Stomach smooth muscle (tissue), 2 donors: ENCODE data around the gene SH2D5.

ENCODE experiments used
- H3K27ac ChIP-seq: one replicate; pipeline ENCODE4 v1.7.0; 2013; ENCODE audit warnings: mild to moderate bottlenecking, low read length, inconsistent platforms
- H3K27me3 ChIP-seq, 2 donors: one replicate each; pipeline ENCODE4 v1.7.0; 2013; ENCODE audit warnings: low read length in 2 of 2; ENCODE audit not compliant: insufficient read depth in 2 of 2, control insufficient read depth in 1 of 2
- H3K36me3 ChIP-seq, 2 donors: one replicate each; pipeline ENCODE4 v1.7.0; 2013; ENCODE audit warnings: low read length in 2 of 2; ENCODE audit not compliant: control insufficient read depth in 2 of 2, insufficient read depth in 2 of 2
- H3K4me1 ChIP-seq: one replicate; pipeline ENCODE4 v1.7.0; 2013; ENCODE audit warnings: low read length; ENCODE audit not compliant: control insufficient read depth, insufficient read depth
- H3K4me3 ChIP-seq, 2 donors: one replicate each; pipeline ENCODE4 v1.7.0; 2013; ENCODE audit warnings: low read length in 2 of 2
- H3K9ac ChIP-seq, 2 donors: one replicate each; pipeline ENCODE4 v1.7.0; 2013; ENCODE audit warnings: low read length in 2 of 2, mild to moderate bottlenecking in 1 of 2
- H3K9me3 ChIP-seq, 2 donors: one replicate each; pipeline ENCODE4 v1.7.0; 2013; ENCODE audit warnings: low read length in 2 of 2; ENCODE audit not compliant: control insufficient read depth in 2 of 2
- donor health status: healthy.
- donor health status: Pancreatic carcinoma.

The SH2D5 gene

DNA sequence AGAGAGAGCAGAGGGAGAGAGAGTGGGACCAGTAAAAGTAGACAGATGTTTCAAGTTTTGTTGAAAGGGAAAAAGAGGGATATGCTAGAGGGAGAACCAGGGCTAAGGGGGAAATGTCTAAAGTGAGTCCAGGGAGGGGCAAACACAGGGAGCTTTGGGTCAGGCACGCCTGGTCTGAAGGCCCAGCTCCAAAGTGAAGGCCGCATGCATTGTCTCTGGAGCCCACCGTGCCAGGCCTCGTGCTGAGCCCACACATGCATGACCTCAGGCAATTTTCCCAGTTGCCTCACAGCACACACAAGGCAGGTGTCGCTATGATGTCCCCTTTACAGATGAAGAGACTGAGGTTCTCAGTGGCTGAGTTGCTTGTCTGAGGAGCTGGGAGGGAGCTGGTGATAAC is 30.7 kb downstream of the SH2D5 start:
- Histone ChIP-seq H3K9ac (no peak overlapping the region), H3K4me3 (no peak overlapping the region), H3K27me3 (no peaks in the 10 kb centered on the region), H3K27ac (no peak overlapping the region), H3K4me1 (peaks cover 3% of the 10 kb centered on the region), H3K9me3 (no peaks in the 10 kb centered on the region), H3K36me3 (no peaks in the 10 kb centered on the region)

DNA sequence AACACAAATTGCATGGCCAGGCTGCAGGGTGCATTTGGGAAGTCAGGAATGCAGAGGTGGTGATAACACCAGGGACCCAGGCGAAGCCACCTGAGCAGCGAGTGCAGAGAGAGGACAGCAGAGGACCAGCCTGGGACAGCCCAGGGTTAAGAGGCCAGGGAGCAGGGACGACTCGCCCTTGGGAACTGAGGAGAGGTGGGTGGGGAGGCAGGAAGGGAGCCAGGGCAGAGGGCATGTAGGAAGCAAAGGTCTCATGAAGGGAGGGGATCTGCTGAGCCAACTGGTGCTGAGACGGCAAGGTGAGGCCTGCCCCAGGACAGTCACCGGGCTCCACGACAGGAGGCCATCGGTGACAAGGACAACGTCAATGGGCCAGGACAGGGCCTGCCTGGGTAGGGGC is 31.1 kb downstream of the SH2D5 start:
- H3K9ac ChIP-seq = no peak overlapping the region

DNA sequence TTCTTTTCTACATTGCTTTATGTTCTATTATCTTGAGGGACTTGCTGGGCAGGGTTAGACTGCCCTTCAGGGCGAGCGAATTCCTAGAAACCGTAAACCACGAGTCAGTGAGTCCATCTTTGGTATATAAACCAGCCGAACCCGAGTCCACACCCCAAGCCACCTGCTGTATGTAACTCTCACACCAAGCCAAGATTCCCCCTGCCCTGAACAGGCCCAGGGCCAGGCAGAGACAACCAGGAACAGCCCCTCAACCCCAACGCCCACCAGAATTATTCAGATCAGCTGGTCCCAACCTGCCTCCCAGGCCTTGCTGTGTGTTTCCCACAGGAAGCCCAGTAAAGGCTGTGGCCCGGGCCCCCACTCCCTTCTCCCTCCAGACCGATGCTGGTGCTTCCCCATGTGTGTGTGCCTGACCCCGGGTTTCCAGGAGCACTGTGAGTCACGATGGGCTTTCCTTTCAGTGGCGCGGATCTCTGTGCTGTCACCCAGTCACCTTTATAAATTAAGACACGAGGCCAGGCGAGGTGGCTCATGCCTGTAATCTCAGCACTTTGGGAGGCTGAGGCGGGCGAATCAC is 31.8 kb downstream of the SH2D5 start:
- Histone ChIP-seq H3K9ac (no peak overlapping the region), H3K9me3 (no peaks in the 10 kb centered on the region), H3K4me1 (peaks cover 11% of the 10 kb centered on the region), H3K36me3 (no peaks in the 10 kb centered on the region), H3K27ac (no peak overlapping the region), H3K4me3 (no peak overlapping the region), H3K27me3 (no peaks in the 10 kb centered on the region)

More for the DNA sequence above, 31.1 kb downstream of the SH2D5 start:
- Histone ChIP-seq H3K36me3 (no peaks in the 10 kb centered on the region), H3K9me3 (no peaks in the 10 kb centered on the region), H3K4me1 (peaks cover 6% of the 10 kb centered on the region), H3K27me3 (no peaks in the 10 kb centered on the region), H3K4me3 (no peak overlapping the region), H3K27ac (no peak overlapping the region)

GRCh38 chr1:20699558-20699957 is 32.9 kb downstream of the SH2D5 start:
- Histone ChIP-seq H3K4me3 (no peak overlapping the region), H3K27me3 (no peaks in the 10 kb centered on the region), H3K4me1 (peaks cover 11% of the 10 kb centered on the region), H3K9ac (no peak overlapping the region), H3K36me3 (no peaks in the 10 kb centered on the region), H3K9me3 (no peaks in the 10 kb centered on the region), H3K27ac (no peak overlapping the region)

DNA sequence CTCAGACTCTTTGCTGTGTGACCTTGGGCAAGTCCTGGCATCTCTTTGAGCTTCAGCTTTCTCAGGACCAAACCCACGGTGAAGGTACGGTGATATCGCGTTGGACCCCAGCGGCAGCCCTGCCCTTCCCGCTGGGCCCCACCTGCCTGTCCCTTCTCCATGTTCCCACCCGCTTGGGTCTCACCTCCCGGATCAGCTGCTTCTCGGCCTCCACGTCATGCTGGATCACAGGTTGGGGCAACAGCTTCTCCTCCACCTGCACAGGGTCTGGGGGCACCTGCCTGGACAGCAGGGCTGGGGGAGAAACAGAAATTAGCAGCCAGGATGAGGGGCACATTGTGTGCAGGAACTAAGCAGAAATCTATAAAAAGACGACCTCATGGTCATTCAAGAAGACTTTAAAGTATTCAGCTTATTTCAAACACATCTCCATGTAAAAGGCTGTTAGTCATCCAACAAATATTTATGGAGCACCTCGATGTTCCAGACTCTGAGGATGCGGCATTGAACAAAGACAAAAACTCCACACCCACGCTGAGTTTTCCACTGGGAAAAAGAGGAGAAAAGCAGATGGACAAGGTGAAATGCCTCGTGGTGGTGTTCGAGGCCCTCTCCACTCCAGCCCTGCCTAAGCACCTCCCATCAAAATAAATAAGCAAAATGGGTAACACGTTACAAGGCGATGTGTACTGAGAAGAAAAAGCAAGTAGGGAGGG is 34.1 kb downstream of the SH2D5 start:
- H3K4me3 ChIP-seq = no peak overlapping the region
- no peak overlapping the region for H3K27ac ChIP-seq
- no peaks in the 10 kb centered on the region for H3K27me3 ChIP-seq
- no peaks in the 10 kb centered on the region for H3K36me3 ChIP-seq
- H3K9me3 ChIP-seq = no peaks in the 10 kb centered on the region
- peaks cover 11% of the 10 kb centered on the region for H3K4me1 ChIP-seq
- H3K9ac ChIP-seq = no peak overlapping the region

- H3K9ac ChIP-seq = no peak overlapping the region
- H3K27ac ChIP-seq = no peak overlapping the region
- no peaks in the 10 kb centered on the region for H3K9me3 ChIP-seq
- no peak overlapping the region for H3K4me3 ChIP-seq
- H3K36me3 ChIP-seq = no peaks in the 10 kb centered on the region
- no peaks in the 10 kb centered on the region for H3K27me3 ChIP-seq
- peaks cover 11% of the 10 kb centered on the region for H3K4me1 ChIP-seq
These were observed 34.9 kb downstream of the SH2D5 start for GRCh38 chr1:20697563-20697962.

DNA sequence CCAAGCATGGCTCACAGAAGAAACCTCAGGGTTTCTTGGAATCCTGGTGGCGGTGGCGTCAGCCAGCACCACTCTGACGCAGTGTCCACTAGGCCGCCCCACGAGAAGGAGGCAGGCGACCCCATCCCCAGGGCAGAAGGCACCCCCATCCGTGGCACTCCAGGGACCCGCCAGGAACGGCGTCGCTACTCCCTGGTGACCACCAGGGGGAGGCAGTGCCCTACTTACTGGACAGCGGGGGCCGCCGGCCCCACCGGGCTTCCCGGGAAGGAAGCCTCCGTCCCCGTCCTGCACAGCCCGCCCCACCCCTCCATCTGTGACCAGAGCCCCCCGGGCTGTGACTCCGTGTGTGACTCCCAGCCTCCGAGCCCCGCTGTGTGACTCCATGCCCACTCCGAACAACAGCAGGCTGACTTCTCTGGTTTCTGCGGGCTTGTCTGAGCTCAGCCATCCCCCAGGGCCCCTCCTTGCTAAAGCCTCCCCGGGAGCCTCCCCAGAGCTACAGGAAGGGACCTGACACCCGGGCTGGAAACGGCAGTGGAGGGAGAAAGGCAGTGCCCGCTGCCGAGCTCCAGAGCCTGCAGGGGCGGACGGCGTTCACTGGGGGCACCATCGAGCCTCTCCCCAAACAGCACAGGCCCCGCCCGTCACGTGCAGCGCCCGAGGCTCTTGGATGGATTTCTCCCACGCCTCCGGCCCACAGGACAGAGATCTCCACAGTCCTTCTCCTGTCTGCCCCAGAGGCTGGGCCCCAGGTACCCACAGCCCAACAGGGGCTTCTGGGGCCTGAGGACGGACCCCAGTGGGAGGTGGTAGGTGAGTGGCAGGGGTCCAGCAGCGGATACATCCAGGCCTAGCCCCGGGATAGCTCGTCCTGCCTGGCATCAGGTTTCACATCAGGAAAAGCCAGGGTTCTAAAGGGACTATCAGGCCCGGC is 35.8 kb downstream of the SH2D5 start:
- Histone ChIP-seq H3K9ac (peak overlapping the region; percentile 71 to 75), H3K9me3 (peaks cover 0 to 4% of the 10 kb centered on the region in 2 donors), H3K27me3 (no peaks in the 10 kb centered on the region), H3K4me3 (peak overlapping the region; percentile 73 to 81), H3K4me1 (peaks cover 11% of the 10 kb centered on the region), H3K36me3 (no peaks in the 10 kb centered on the region), H3K27ac (peak overlapping the region; percentile 71)

DNA sequence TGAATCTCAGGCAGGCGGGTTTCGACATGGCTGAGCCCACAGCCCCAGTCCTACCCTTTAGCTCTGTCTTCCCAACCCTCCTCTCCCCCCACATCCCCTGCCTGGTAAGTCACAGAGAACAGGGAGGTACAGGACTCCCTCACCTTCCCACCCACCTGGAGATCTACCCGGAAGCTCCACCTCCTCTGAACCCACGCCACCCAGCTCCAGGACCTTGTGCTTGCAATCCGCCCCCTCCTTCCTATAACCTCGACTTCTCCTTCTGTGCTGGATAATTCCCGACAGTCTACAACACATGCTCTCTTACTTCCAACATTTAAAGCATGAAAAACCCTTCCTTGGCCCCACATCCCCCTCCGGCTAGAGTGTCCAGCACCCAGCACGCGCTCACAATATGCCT is 37.0 kb downstream of the SH2D5 start:
- H3K9me3 ChIP-seq = peaks cover 0 to 4% of the 10 kb centered on the region in 2 donors
- no peak overlapping the region for H3K27ac ChIP-seq
- no peaks in the 10 kb centered on the region for H3K27me3 ChIP-seq
- H3K36me3 ChIP-seq = no peaks in the 10 kb centered on the region
- no peak overlapping the region for H3K4me3 ChIP-seq
- H3K4me1 ChIP-seq = peaks cover 11% of the 10 kb centered on the region
- H3K9ac ChIP-seq = no peak overlapping the region

- no peaks in the 10 kb centered on the region for H3K27me3 ChIP-seq
- H3K4me1 ChIP-seq = peaks cover 11% of the 10 kb centered on the region
- no peaks in the 10 kb centered on the region for H3K36me3 ChIP-seq
- H3K4me3 ChIP-seq = no peak overlapping the region
- H3K27ac ChIP-seq = no peak overlapping the region
- H3K9me3 ChIP-seq = peaks cover 0 to 4% of the 10 kb centered on the region in 2 donors
- no peak overlapping the region for H3K9ac ChIP-seq
These were observed 38.9 kb downstream of the SH2D5 start for GRCh38 chr1:20693623-20694022.

DNA sequence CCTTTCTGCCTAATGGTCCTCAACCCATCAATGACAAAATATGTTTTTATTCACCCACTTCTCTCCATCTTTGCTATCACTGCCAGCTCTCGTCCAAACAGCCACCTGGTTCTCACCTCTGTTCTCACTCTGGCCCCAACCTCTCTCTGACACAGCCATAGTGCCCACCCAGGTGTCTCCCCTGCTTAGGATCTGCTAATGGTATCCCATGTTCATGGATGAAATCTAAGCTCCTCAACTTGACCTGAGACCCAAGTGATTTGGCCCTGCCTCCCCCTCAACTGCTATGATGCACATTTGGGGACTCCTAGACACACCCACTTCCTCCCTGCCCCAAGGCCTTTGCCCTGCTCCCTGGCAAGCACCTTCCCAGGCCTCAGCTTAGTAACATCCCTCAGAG is 40.6 kb downstream of the SH2D5 start:
- H3K27ac ChIP-seq = no peak overlapping the region
- peaks cover 8% of the 10 kb centered on the region for H3K4me1 ChIP-seq
- H3K36me3 ChIP-seq = no peaks in the 10 kb centered on the region
- H3K4me3 ChIP-seq = no peak overlapping the region
- H3K9me3 ChIP-seq = peaks cover 0 to 4% of the 10 kb centered on the region in 2 donors
- no peak overlapping the region for H3K9ac ChIP-seq
- H3K27me3 ChIP-seq = no peaks in the 10 kb centered on the region
